ENCODE data around the gene EIF4ENIF1.
"Not testable (repeated sequence)": the region's sequence is repeated elsewhere in the genome, so short reads cannot be mapped to it uniquely, and the experiment has no call there.

Gene EIF4ENIF1

DNA sequence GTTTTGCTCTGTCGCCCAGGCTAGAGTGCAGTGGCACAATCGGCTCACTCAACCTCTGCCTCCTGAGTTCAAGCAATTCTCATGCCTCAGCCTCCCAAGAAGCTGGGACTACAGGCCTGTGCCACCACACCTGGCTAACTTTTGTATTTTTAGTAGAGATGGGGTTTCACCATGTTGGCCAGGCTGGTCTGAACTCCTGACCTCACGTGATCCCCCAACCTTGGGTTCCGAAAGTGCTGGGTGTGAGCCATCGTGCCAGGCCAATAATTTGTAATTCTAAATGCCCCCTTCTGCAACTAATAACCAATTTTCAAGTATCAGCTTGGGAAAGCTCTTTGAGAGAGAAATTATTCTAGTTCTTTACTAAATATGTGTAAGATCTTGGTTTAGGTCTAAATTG is 3.7 kb upstream of the EIF4ENIF1 start:
- not testable (repeated sequence) for DNase-seq

DNA sequence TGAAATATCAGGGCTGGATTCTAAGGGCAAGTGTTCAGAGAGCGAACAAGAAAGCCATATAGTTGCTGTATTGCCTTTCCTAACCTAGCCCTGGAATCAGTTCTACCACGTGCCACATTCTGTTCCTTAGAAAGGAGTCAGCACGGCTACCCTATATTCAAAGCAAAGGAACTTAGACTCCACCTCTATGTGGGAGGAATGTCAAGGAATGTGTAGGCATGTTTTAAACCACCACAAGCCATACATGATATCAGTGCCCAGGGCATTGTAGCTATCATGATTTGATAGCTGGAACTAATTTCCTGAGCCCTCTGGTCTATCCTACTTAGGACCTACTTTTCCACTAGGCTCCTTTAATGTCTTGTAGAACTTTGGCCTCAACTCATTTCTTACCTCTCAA is 2.5 kb upstream of the EIF4ENIF1 start:
- no peak for DNase-seq

DNA sequence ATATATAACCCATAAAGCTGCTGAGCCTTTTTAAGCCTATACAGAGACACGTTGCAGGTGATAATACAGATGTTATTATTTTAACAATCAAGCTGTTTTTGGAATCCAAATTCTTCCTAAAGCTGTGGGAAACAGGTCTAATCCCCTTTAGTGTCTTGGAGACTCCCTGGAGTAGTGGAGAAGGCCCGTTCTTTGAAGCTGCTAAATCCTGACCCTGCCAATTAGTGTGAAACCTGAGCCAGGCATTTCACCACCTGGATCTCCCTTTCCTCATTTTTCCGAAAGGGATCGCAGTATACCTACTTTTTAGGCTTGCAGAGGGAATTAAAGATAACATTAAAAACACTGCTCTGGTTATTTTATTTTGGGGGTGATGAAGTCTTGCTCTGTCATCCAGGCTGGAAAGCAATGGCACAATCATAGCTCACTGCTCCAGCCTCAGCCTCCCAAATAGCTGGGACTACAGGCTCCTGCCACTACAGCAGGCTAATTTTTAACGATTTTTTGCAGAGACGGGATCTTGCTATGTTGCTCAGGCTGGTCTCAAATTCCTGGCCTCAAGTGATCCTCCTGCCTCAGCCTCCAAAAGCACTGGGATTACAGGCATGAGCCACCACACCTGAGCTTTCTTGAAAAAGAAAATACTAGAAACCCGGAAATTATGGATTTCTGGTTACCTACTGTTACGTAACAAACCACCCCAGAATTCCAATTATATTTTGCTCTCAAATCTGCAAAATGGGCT is 1.7 kb upstream of the EIF4ENIF1 start:
- DNase-seq: no peak

DNA sequence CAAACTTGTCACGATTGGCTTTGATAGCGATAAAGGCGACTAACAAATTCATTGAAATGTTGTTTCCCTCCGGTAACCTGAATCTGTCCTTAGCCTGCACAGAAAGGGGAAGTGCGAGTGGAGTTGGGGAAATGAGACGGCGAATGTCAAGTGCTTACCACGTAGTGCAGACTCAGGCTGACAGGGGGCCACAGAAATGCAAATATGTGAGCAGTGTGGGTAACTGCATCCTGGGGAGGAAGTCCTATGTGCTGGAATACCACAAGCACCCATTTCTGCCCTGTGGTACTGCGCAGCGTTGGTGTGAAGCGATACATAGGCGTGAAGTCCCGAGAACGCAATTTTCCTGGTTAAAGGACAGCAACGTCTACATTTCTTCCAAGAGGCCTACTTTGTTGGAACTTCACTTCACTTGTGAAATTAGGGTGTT is 869 bp upstream of the EIF4ENIF1 start:
- DNase-seq: no peak

DNA sequence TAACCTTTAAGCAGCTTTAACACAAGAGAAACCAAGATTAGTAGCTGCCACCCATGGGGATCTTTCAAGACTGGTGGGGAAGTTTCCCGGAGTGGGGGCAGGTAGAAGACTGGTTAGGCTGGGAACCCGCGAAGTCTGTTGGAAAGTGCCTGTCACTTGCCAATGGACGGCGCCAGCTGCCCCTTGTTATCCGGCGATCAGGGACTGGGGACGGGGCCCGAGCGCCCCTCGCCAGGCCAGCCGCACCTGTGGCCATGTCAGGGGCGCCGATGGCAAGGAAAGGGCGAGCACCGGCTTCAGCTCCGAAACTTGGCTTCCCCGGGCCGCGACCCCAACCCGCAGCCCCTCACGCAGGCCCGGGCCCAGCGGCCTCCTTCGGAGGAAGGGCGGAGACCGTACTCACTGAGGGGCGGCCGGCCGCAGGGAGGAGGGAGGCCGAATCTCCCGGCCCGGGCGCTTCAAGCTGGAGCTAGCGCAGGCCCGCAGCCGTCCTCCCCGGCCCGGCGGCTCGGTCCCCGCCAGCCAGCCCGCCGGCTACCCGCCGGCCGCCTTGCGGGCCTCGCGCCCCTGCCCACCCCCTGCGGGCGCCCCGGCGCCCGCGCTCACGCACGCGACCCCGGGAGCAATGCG is 539 bp downstream of the EIF4ENIF1 start:
- peak; percentile 61 for DNase-seq

DNA sequence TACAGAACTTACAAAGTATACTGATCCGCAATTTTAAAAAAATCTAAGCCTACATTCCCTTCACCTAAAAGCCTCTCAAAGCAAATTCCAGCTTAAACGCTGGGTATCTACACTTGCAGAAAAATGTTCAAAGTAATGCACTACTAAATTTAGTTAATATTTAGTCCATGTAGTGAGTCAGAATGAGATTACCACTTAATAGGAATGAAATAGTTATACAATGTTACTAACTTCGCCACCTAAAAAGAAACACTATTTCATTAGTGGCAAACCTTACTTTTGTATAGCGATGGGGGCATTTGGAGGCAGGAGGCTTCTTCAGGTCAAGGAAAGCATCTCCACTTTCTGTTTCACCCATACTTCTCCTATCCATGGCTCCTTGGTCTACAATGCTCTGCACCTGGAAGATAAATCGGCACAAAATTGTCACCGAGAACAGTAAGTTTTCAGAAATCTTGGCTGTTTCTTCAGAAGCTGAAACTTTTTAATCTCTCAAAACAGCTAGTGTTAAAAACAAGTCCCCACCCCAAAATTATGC is 1.2 kb downstream of the EIF4ENIF1 start:
- DNase-seq: no peak

DNA sequence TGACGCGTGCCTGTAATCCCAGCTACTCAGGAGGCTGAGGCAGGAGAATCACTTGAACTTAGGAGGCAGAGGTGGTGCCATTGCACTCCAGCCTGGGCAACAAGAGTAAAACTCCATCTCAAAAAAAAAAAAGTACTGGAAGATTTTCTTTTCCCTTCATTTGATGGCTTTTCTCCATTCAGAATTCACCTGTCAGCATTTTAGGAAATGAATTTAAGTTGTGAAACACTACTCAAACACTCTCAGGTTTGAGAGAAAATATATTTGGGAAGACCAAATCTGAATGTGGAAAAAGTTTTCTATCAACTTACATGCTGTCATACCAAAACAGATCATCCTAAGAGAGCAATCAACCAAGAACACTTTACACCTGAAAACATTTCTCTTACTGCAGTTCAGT is 2.7 kb downstream of the EIF4ENIF1 start:
- DNase-seq: no peak

DNA sequence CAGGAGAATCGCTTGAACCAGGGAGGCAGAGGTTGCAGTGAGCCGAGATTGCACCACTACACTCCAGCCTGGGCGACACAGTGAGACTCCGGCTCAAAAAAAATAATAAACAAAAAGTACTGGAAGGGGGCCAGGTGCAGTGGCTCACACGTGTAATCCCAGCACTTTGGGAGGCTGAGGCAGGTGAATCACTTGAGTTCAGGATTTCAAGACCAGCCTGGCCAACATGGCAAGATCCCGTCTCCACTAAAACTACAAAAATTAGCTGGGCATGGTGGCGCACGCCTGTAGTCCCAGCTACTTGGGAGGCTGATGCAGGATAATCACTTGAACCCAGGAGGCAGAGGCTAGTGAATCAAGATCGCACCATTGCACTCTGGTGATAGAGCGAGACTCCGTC is 3.3 kb downstream of the EIF4ENIF1 start:
- DNase-seq: not testable (repeated sequence)

DNA sequence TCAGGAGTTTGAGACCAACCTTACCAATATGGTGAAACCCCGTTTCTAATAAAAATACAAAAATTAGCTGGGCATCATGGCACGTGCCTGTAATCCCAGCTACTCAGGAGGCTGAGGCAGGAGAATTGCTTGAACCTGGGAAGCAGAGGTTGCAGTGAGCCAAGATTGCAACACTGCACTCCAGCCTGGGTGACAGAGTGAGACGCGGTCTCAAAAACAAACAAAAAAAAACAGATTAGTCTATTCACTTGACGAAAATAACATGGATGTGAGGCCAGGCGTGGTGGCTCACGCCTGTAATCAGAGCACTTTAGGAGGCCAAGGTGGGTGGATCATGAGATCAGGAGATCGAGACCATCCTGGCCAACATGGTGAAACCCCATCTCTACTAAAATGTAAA is 7.2 kb downstream of the EIF4ENIF1 start:
- not testable (repeated sequence) for DNase-seq

DNA sequence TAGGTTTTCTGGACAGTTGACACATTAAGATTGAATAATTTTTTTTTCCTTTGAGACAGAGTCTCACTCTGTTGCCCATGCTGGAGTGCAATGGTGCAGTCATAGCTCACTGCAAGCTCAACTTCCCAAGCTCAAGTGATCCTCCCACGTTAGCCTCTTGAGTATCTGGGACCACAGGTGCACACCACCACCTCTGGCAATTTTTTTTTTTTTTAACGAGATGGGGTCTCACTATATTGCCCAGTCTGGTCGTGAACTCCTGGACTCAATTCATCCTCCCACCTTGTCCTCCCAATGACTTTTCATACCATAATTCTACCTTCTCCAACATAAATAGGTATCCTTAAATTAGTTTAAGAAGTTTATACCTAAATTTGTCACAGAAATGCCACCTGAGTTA is 8.5 kb downstream of the EIF4ENIF1 start:
- no peak for DNase-seq

DNA sequence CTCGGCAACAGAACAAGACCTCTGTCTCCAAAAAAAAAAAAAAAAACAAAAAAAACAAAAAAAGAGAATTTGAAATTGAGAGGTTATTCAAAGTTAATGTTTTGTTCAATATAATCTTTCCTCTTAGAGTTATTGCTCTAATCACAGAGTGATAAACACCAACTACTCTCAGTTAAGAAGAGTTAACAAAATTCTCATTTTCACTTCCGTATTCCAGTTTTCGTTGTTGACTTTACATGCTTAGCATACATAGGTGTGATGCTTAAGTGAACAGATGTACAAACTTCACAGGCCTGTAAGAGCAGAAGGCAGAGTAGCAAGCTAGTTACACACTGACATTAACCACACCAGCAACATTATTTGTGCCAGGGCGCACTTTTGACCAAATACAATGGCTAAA is 12.3 kb downstream of the EIF4ENIF1 start:
- DNase-seq: no peak

DNA sequence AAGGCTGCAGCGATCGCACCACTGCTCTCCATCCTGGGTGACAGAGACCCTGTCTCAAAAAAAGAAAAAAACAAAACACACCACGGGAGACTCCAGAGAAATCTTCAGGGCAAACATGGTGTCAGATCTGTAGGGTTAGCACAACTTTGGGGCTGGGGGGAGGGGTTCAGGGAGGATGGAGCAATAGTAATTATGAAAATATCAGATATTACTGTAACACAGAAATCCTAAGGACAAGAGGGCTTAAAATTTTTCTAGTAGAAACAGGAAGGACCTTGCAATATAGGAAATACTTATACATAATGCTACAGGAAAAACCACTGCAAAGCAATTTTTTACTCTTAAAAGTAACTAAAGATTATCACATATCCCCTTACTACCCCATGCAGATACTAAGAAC is 13.8 kb downstream of the EIF4ENIF1 start:
- no peak for DNase-seq

DNA sequence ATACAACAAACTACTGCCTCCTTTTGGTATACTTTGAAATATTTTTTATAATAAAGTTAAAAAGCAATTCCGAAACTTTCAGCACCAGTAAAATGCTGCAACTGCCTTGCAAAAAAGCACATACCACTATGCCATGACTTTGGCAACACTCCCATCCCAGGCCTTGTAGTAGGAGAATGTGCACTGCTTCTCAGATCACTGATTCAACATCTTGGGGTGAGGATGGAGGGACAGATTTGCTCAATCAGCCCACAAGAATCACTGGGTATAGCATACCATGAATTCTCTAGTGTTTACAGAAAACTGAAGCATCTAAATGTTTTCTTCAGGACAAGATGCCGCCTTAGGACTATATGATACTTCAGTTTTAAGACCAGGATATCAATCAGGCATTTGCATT is 14.9 kb downstream of the EIF4ENIF1 start:
- no peak for DNase-seq

DNA sequence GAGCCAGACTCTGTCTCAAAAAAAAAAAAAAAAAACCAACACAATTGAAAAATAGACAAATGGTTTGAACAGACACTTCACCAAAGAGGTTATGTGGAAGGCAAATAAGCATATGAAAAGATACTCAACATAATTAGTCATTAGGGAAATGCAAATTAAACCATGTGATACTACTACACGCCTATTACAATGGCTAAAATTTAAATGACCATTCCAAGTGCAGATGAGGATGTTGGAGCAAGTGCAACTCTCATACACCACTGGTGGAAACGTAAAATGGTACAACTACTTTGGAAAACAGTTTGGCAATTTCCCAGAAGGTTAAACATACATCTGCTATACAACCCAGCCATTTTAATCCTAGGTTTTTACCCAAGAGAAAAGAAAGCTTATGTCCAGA is 24.3 kb downstream of the EIF4ENIF1 start:
- DNase-seq: no peak

DNA sequence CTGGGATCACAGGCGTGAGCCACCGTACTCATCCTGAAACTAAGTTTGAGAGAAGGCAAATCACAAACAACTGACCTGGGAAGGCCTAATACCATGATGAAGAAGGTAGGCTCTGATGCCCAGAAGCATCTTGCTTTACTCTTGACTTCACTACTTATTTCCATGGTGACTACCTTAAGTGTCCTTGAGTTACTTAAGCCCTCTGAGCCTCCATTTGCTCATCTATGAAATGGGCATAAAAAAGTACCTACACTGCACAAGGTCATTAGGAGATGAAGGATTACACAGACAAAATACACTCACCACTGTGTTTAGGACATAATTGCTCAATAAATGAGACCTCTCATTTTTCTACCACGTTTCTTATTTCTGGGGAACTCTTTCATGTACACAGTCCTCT is 27.9 kb downstream of the EIF4ENIF1 start:
- no peak for DNase-seq

DNA sequence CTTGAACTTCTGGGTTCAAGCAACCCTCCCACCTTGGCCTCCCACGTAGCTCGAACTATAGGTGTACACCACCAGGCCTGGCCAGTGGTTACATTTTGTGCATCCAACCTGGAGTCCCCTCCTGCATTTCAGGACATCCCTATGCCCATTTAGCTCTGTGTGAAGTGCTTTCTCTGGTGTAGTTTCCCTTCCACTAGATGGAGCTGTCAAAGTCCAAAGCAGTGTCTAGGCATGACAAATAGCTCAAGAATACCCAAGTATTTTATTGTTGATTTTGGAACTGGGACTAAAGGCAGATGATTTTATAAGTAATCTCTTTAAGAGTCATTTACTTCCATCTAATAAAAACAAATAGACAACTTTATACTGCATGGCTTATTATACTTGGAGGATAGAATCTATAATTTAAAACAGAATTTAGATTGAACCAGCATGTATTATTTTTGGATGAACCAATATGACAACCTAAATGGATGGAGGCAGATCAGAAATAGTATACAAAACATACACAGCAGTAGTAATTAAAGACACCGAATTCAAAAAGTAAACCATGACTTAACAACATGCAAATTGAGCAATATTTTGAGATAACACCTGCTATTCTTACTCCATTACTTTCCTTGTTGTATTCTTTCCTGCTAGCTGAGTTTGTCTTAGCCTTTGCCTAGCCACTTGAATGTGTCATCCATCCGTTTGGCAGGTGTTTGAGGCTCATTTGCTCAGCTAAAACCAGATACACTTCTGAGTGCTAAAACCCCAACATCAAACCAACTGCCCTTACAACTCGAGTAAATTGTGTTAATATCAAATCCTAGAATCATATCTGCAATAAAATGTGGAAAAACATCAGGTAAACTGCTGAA is 37.7 kb downstream of the EIF4ENIF1 start:
- peak; percentile 20 for DNase-seq

DNA sequence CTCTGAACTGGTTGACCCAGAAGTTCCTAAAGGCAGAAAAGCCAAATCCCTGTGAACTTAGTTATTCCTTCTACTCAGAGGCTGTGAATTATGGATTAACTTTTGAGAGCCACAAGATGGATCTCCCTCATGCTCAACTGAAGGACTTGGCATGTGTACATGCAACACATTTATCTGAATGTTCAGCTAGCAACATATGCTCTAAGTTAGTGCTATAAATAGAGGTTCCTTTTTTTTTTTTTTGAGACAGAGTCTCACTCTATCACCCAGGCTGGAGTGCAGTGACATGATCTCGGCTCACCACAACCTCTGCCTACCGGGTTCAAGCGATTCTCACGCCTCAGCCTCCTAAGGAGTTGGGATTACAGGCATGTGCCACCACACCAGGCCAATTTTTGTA is 40.1 kb downstream of the EIF4ENIF1 start:
- DNase-seq: no peak

DNA sequence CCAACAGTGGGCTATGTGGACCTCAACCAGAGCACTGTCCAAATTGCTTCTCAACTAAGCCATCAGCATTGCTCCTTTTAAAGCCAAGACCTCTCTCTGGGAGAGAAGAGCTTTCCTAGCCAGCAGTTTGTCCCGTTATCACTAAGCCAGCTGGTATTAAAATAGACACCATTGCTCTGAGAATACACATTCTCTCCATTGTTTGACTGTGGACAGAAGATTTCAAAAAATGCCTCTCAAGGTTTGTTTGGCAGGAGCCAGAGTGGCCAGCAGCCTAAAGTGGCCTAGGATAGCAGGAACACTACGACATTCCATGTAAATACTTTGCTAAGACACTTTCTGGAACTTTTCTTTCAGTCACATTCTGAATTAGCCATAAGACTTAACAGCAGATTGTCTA is 41.3 kb downstream of the EIF4ENIF1 start:
- DNase-seq: no peak

DNA sequence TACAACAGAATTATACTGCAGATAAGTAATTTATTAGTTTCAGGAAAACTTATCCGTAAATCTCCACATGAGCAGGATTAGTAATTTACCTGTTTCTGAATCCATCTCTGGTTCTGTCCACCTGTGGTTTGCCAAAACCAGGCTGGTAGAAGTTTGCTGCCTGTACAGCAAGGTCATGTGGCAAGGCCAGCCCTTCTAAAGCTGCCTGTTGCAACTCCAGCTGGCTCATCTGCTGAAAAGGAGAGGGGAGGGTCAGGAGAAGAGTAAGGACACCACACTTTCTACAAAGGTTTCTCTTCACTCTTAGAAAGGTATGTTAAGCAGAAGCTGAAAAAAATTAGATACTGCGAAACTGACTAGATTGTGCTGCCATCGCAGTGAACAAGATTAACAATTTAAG is 42.3 kb downstream of the EIF4ENIF1 start:
- DNase-seq: no peak

DNA sequence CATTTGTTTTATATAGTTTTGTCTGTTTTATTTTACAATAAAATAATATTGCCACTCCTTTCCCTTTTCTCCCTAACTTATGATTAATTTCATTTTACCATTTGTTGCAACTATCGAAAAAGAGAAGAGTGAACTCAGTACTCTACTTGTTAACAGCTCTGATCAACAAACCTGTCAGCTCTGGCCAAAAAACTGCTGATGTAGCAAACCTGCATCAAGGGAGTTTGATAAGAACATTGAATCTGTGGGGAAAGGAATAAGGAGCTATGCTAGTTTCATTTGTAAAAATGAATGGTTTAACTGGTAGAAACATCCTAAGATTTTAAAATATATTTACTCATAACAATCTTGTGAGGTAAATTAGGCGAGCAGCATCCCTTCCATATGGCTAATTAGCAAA is 42.9 kb downstream of the EIF4ENIF1 start:
- no peak for DNase-seq

DNA sequence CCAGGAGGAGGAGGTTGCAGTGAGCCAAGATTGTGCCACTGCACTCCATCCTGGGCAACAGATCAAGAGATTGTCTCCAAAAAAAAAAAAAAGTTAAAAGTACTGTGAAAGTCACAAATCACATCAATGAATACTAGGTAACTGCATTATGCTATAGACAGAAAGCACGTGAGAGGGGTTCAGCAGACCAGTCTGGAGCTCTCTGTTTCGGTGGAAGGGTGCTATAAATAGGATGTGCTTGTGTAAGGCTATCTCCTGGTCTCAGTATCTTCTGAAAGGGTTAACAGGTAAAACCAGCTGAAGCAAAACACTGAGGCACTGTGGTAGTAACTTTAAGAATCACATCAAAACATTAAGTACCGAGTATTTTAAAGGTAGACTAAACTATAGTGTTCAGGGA is 43.4 kb downstream of the EIF4ENIF1 start:
- no peak for DNase-seq

DNA sequence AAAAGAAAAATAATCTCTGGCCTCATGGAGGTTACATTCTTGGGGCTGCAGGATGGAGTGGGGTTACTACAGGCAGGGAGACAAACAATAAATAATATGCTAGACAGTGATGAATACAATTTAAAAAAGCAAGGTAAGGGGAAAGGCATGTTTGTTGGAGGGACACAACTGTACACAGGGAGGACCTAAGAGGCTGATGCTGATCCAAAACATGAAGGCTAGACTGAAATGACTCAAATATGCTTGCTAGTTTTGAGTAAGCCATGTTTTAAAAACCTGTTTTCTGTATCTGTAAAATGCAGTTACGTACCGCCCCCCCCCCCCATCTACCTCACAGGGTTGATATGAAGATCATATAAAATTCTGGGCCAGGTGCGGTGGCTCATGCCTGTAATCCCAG is 44.0 kb downstream of the EIF4ENIF1 start:
- DNase-seq: no peak

DNA sequence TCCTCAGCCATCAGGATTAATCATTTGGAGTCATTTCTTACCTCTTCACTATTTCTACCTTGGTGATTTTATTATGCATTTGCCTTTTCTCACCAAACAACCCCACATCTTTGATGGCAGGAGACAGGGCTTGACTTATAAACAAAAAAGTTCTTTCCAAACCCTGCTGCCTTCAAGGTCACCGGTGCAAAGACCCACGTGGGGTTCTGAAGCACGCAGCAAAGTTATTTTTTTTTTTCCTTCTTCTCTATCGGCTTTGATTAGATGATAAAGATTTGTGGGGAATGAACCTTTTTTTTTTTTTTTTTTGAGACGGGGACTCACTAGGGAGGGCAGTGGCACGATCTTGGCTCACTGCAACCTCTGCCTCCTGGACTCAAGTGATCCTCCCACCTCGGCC is 46.1 kb downstream of the EIF4ENIF1 start:
- no peak for DNase-seq

Measured in eye (tissue), 1 donor.